Pericardium fibroblast (primary cell): Measurements from ENCODE around the gene SLAIN1. TPM values are rescaled to one million over a fixed set of nuclear protein-coding genes. Genes with fewer than 3 reads are reported as not detected.

ENCODE experiments used
- total RNA-seq: library from RNA; depleted of rRNA; stranded (reverse); fragments of >200 nt; gene quantifications from 2 replicates; pipeline ENCODE4 v1.2.3, GENCODE V29; 2015

The SLAIN1 gene
- total RNA-seq: not detected in 2 replicates

DNA sequence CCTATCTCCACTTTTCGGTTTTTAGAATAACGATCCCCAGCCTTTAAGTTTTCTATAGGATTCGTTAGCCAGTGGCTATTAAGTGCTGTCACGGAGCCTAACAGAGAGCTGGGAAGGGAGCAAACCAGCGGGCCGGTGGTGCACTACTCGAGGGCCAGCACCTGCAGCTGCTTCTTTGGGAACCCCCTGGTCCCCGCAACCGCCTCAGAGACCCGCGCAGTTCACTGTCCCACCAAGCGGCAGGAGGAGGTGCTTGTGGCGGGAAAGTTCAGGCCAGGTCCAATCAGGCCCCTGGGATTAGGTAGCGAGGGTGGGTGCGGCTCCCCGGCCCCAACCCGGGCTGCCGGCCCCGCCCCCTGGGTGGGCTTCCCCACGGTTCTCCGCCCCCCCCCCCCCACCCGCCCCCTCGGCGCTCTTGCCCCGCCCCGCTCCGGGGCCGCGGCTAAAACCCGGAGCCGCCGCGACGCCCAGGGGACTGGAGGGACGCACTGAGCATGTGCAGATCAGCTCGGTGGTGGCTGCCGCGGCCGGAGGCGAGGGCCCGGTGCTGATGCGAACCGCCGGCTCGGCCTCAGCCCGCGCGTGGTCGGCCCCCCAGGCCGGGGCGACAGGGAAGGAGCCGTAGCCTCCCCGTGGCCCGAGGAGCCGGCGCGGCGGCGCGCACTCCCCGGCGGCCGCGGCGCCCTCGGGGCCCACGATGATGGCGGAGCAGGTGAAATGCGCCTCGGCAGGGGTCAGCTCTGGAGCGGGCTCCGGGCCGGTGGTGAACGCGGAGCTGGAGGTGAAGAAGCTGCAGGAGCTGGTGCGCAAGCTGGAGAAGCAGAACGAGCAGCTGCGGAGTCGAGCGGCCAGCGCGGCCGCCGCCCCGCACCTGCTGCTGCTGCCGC lies at the start of gene SLAIN1:
SLAIN1 (plus strand) TSS at position 471 of the 887 bp plus-strand sequence; CDS start at position 698, 227 bp downstream.

Other genes with a start within 250 kb of the SLAIN1 start
- under 0.01 TPM in 1 of 2 replicates, not detected in the other for gene SCEL, start 162.0 kb upstream of the SLAIN1 start, total RNA-seq
- gene EDNRB, start 221.1 kb downstream of the SLAIN1 start, total RNA-seq: 2.6 and 4.8 TPM in 2 replicates